ENCODE measurements around the gene ZNF705A.
"Not testable (repeated sequence)": the region's sequence is repeated elsewhere in the genome, so short reads cannot be mapped to it uniquely, and the experiment has no call there.

The ZNF705A gene

DNA sequence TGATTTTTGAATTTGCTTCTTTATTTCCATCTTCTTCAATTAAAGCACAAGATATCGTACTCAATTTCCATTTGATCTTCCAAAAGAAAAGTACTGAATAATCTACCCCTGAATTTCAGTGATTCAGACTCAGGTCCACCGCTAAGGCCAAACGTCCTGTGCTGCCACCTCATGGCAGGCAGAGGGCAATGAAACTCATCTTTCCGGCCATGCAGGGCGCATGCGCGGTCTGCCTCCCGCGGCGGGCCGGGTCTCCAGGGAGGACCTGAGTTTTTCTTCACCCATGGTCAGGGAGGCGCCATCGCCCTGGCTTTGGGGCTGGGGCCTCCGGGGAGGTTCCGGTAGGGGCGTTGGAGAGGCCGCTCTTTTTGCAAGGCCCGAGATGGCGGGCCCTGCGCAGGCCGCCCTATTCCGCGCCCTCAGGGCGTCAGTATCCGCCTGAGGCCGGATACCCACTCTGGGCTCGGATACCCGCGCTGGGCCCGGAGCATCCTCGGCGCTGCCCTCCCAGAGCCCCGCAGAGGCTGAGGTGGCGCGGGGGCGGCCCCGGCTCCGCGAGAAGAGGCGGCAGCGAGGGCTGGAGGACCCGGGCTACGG lies 23.3 kb downstream of the ZNF705A start:
- DNase-seq (ENCODE audit: low read depth in 2 of 2): peak; percentile 66 to 74
- peak; percentile 42 for TF ChIP-seq CTCF (IDR thresholded peaks at IDR 0.05; ENCODE audit: low read depth, low read length)
- peak overlapping the region; percentile 58 to 66 for H3K4me3 ChIP-seq (replicated peaks in 1 of 2; ENCODE audit: low read depth in 2 of 2, low read length in 2 of 2)

DNA sequence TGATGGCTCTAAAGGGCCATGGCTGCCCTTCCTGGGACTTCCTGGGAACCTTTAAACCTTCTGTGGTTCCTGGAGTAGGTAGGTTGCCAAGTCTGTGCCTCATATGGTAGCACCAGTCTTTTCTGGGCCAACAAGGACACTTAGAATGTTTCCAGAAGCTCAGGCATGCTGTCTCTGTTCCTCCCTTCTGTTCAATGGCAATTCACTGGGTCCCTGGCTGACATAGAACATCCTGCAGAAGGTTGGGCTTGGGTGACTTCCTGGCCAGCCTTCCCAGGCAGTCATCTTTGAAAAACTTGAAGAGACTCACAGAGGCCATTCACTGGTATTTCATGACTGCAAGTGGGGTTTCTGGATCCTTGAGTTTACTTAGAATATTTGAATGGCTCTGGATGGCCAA lies 24.5 kb downstream of the ZNF705A start:
- not testable (repeated sequence) for H3K4me3 ChIP-seq (replicated peaks in 1 of 2; ENCODE audit: low read depth in 2 of 2, low read length in 2 of 2); DNase-seq (ENCODE audit: low read depth in 2 of 2)

DNA sequence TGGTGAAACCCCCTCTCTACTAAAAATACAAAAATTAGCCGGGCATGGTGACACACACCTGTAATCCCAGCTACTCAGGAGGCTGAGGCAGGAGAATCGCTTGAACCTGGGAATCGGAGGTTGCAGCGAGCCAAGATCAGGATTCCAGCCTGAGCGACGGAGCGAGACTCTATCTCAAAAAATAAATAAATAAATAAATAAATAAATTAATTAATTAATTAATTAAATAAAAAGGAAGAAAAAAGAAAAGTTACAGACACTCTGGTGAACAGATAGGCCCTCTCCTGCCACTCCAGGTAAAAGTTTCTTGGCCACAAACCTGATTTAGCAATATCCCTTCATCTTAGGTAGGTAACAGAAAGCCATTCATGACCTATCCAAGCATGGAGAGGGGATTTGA lies 26.1 kb downstream of the ZNF705A start:
- DNase-seq (ENCODE audit: low read depth in 2 of 2); H3K4me3 ChIP-seq (replicated peaks in 1 of 2; ENCODE audit: low read depth in 2 of 2, low read length in 2 of 2): not testable (repeated sequence)

DNA sequence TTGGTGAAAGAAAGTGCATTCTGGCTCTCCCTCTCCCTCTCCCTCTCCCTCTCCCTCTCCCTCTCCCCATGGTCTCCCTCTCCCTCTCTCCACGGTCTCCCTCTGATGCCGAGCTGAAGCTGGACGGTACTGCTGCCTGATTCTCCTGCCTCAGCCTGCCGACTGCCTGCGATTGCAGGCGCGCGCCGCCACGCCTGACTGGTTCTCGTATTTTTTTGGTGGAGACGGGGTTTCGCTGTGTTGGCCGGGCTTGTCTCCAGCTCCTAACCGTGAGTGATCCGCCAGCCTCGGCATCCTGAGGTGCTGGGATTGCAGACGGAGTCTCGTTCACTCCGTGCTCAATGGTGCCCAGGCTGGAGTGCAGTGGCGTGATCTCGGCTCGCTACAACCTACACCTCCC lies 26.5 kb downstream of the ZNF705A start:
- not testable (repeated sequence) for H3K4me3 ChIP-seq (replicated peaks in 1 of 2; ENCODE audit: low read depth in 2 of 2, low read length in 2 of 2); DNase-seq (ENCODE audit: low read depth in 2 of 2)

DNA sequence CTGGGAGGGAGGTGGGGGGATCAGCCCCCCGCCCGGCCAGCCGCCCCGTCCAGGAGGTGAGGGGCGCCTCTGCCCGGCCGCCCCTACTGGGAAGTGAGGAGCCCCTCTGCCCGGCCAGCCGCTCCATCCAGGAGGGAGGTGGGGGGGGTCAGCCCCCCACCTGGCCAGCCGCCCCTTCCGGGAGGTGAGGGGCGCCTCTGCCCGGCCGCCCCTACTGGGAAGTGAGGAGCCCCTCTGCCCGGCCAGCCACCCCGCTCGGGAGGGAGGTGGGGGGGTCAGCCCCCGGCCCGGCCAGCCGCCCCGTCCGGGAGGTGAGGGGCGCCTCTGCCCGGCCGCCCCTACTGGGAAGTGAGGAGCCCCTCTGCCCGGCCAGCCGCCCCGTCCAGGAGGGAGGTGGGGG lies 27.4 kb downstream of the ZNF705A start:
- not testable (repeated sequence) for H3K4me3 ChIP-seq (replicated peaks in 1 of 2; ENCODE audit: low read depth in 2 of 2, low read length in 2 of 2); DNase-seq (ENCODE audit: low read depth in 2 of 2)

DNA sequence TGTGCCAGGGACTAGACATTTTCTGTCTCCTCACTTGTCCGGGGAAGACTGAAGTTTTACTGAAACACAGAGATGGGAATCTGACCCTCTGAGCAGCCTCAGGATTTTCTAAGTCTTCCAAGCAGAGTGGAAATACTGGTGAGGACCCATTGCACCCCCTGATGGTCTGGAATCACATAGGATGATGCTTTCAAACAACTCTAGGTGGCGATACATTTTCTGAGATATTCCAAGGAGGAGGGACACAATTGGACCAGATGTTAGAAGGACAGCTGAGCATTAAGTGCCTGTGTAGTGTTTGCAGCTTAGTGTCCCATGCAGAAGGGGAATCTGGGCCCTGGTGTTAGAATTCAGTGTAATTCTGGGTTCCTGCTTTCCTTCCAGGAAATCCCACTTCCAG lies 31.3 kb downstream of the ZNF705A start:
- H3K4me3 ChIP-seq (replicated peaks in 1 of 2; ENCODE audit: low read depth in 2 of 2, low read length in 2 of 2); DNase-seq (ENCODE audit: low read depth in 2 of 2): not testable (repeated sequence)

DNA sequence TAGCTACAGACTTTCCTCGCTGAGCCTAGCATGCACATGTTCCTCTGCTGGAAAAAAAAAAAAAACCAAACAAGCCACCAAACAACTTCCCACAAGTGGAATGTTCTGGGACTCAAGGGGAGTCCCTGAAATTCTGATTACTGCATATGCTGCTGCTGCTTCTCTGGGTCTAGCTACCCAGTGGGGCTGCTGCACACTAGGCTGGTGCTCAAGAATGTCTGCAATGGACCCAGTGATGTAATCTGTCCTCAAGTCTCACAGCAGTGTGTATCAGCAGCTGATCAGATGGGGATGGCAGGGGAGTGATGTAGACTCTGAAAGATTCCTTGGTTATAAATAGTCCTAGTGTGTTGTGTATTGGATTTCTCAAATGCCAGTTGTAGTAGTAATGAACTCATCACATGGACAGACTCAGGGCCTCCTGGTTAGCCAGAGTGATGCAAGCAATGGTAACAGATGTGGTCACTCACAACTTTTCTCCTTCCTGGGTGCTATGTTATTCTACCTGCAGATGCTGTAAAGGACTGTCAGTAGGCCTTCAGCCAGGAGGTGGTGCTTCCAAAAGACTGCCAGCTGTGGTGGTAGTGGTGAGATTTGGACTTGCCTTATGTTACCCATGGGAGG lies 41.0 kb downstream of the ZNF705A start:
- peak; percentile 15 to 78 for DNase-seq (ENCODE audit: low read depth in 2 of 2)
- not testable (repeated sequence) for H3K4me3 ChIP-seq (replicated peaks in 1 of 2; ENCODE audit: low read depth in 2 of 2, low read length in 2 of 2)

DNA sequence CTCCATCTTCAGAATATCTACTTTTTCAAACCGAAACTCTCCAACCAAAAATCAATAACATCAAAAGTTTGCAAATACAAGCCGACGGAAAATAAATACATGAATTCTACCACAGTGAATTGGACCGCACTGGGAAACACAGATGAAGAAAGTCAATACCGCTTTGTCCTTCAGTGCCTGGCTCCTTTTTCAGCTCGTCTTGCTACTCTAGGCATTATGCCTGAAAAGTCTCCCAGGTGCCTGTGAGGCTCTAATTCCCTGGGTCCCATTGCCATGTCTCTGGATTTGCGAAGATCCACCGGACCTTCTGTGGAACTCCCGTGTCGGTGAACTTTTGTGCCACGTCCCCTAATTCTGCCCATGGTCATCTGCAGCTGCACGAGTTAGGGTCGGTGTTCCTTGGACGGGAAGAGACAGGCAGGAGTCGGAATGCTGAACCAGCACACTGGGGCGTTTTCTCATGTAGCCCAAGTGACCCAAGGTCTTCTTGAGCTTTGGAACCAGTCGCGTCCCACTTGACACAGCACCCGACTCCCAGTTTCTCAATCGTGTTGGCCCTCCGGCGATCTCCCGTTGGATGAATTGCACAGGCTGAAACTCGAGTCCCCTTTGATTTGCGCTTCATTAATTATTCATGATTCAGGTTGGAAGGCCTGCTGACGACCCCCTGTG lies 62.0 kb downstream of the ZNF705A start:
- not testable (repeated sequence) for H3K4me3 ChIP-seq (replicated peaks in 1 of 2; ENCODE audit: low read depth in 2 of 2, low read length in 2 of 2); DNase-seq (ENCODE audit: low read depth in 2 of 2)

- DNase-seq (ENCODE audit: low read depth in 2 of 2): peak in 1 of 2 donors; percentile 13
- H3K4me3 ChIP-seq (replicated peaks in 1 of 2; ENCODE audit: low read depth in 2 of 2, low read length in 2 of 2): not testable (repeated sequence)
Observed at GRCh38 chr12:8221375-8221774, 64.6 kb downstream of the ZNF705A start.

- not testable (repeated sequence) for DNase-seq (ENCODE audit: low read depth in 2 of 2)
Observed at GRCh38 chr12:8221844-8222243, 65.0 kb downstream of the ZNF705A start.

GRCh38 chr12:8222303-8222702 lies 65.5 kb downstream of the ZNF705A start:
- H3K4me3 ChIP-seq (replicated peaks in 1 of 2; ENCODE audit: low read depth in 2 of 2, low read length in 2 of 2); DNase-seq (ENCODE audit: low read depth in 2 of 2): not testable (repeated sequence)

More at GRCh38 chr12:8221844-8222243, 65.0 kb downstream of the ZNF705A start:
- not testable (repeated sequence) for H3K4me3 ChIP-seq (replicated peaks in 1 of 2; ENCODE audit: low read depth in 2 of 2, low read length in 2 of 2)

GRCh38 chr12:8223646-8224045 lies 66.8 kb downstream of the ZNF705A start:
- not testable (repeated sequence) for H3K4me3 ChIP-seq (replicated peaks in 1 of 2; ENCODE audit: low read depth in 2 of 2, low read length in 2 of 2); DNase-seq (ENCODE audit: low read depth in 2 of 2)

DNA sequence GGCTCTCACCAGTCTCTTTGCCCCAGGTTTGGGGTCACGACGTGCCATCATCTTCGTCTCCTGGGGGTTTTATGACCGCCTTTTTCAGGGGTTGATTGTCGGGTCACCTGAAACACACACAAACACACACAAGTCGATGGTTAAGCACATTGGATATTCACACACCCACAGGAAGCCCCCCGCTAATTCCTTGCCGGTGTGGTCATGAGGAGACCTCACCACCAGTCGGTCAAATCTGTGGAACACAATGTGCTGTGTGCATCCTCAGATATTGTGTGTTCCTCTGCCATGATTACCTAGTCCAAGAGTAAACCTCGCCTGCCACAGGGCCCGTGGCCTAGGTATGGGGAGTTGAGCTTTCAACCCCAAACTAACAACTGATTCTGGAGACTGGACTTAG lies 68.0 kb downstream of the ZNF705A start:
- not testable (repeated sequence) for DNase-seq (ENCODE audit: low read depth in 2 of 2)

More for the DNA sequence above, 68.0 kb downstream of the ZNF705A start:
- H3K4me3 ChIP-seq (replicated peaks in 1 of 2; ENCODE audit: low read depth in 2 of 2, low read length in 2 of 2): not testable (repeated sequence)

All from cardiac fibroblast (primary cell).